PC-9 (cell line): Measurements from ENCODE around the gene TMEM131L. TPM values are rescaled to one million over a fixed set of nuclear protein-coding genes. Genes with fewer than 3 reads are reported as not detected.

Source experiments
- BruUV-seq: library from RNA; stranded (reverse); fragments of 400-500 nt; replicated peaks from 2 replicates; lab custom pipeline; 2021; lab: Mats Ljungman, UMichigan
- CTCF ChIA-PET: fragments of 300-600 bp; sonication (Branson Sonifier 250); formaldehyde crosslinking; loops from one replicate; lab custom pipeline; 2022; ENCODE audit warnings: antibody characterized with exemption; lab: Charles Lee
- POLR2A ChIA-PET: fragments of 300-600 bp; sonication (Branson Sonifier 250); formaldehyde crosslinking; loops from one replicate; lab custom pipeline; 2022; ENCODE audit warnings: antibody characterized with exemption; ENCODE audit not compliant: unreplicated experiment; lab: Charles Lee
- DNase-seq, 2 experiments: peaks; one replicate each; pipeline versions ENCODE4 v3.0.0 to v3.0.0-alpha.2; 2015 to 2022; ENCODE audit warnings: mixed read lengths in 1 of 2
- H2AFZ ChIP-seq: fragments of 200-600 bp; sonication (generic); 2 replicates; pipeline ENCODE4 v1.8.1; 2017; ENCODE audit warnings: antibody characterized with exemption
- H3F3A ChIP-seq: fragments of 200-600 bp; sonication (generic); 2 replicates; pipeline ENCODE4 v1.8.1; 2017; ENCODE audit warnings: antibody characterized with exemption, mild to moderate bottlenecking, low read depth; ENCODE audit not compliant: insufficient read depth
- H3K27ac ChIP-seq: fragments of 200-600 bp; sonication (generic); 2 replicates; pipeline ENCODE4 v1.6.1; 2016; ENCODE audit warnings: mixed run types
- H3K27me3 ChIP-seq: fragments of 200-600 bp; sonication (generic); 2 replicates; pipeline ENCODE4 v1.6.1; 2016; ENCODE audit warnings: low read depth, mixed run types; ENCODE audit not compliant: insufficient read depth
- H3K36me3 ChIP-seq: fragments of 200-600 bp; sonication (generic); 2 replicates; pipeline ENCODE4 v1.6.1; 2016; ENCODE audit warnings: low read depth, mixed run types
- H3K4me1 ChIP-seq: fragments of 200-600 bp; sonication (generic); replicated peaks from 2 replicates; pipeline ENCODE4 v1.6.1; 2016; ENCODE audit warnings: mixed run types; ENCODE audit not compliant: insufficient read depth
- H3K4me2 ChIP-seq: fragments of 200-600 bp; sonication (generic); 2 replicates; pipeline ENCODE4 v1.6.1; 2017; ENCODE audit warnings: mixed run types
- H3K4me3 ChIP-seq: fragments of 200-600 bp; sonication (generic); 2 replicates; pipeline ENCODE4 v1.6.1; 2016; ENCODE audit warnings: mixed run types
- H3K79me2 ChIP-seq: fragments of 200-600 bp; sonication (generic); 2 replicates; pipeline ENCODE4 v1.6.1; 2017; ENCODE audit warnings: low read depth, mixed run types
- H3K9me2 ChIP-seq: fragments of 200-600 bp; sonication (generic); 2 replicates; pipeline ENCODE4 v1.8.1; 2017; ENCODE audit warnings: mild to moderate bottlenecking; ENCODE audit not compliant: insufficient read depth
- H3K9me3 ChIP-seq: fragments of 200-600 bp; sonication (generic); 2 replicates; pipeline ENCODE4 v1.8.1; 2016; ENCODE audit warnings: low read depth; ENCODE audit not compliant: insufficient read depth
- H4K20me1 ChIP-seq: fragments of 200-600 bp; sonication (generic); 2 replicates; pipeline ENCODE4 v1.8.1; 2017; ENCODE audit not compliant: insufficient read depth
- EZH2 ChIP-seq: fragments of 200-600 bp; sonication (generic); IDR thresholded peaks from 2 replicates; pipeline ENCODE4 v1.8.0; 2017; ENCODE audit warnings: antibody characterized with exemption, low read depth
- intact Hi-C: fragments of 100-400 bp; cut with micrococcal nuclease; formaldehyde crosslinking; loops from one replicate; pipeline ENCODE4 v1.10.0; 2022; ENCODE audit not compliant: unreplicated experiment
- total RNA-seq: library from RNA; stranded (reverse); gene quantifications from 2 replicates; pipeline ENCODE4 v1.2.3, GENCODE V29; 2021
- TF ChIP-seq, protein P1 (sequence below): fragments of 200-600 bp; sonication (generic); conservative IDR thresholded peaks from 2 replicates; pipeline ENCODE4 v1.6.1; 2017; ENCODE audit warnings: mixed run types, antibody characterized with exemption, mild to moderate bottlenecking, moderate library complexity

The TMEM131L gene
- total RNA-seq, 1 experiment from 2014 or later = 3.8 TPM

DNA sequence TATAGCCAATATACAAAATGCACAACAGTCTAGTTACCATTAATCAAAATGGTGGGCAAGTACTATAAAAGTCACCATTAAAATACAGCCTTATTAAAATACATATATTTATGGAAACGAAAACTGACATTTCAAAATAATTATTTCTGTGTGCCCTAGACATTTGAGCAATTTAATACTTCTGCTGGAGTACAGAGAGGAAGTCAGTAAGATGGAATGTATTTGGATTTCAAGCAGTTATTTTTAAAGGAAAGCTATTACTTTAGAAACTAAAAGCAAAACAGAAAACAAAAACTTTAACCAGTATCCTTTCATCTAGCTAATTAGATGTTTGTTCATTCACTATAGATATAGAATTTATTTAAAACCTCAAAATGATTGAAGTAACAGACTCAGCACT lies 180.1 kb downstream of the TMEM131L start:
- Histone ChIP-seq H3K9me3 (no peaks in the 10 kb centered on the region), H3K4me2 (no peak overlapping the region), H3K27ac (no peak overlapping the region), H3F3A (no peaks in the 10 kb centered on the region), H3K27me3 (no peaks in the 10 kb centered on the region), H3K36me3 (no peaks in the 10 kb centered on the region), H3K4me3 (no peak overlapping the region), H3K79me2 (no peaks in the 10 kb centered on the region), H2AFZ (no peak overlapping the region), H3K9me2 (no peaks in the 10 kb centered on the region), H3K4me1 (peaks cover 2% of the 10 kb centered on the region), H4K20me1 (no peaks in the 10 kb centered on the region)
- TF ChIP-seq, protein P1, sequence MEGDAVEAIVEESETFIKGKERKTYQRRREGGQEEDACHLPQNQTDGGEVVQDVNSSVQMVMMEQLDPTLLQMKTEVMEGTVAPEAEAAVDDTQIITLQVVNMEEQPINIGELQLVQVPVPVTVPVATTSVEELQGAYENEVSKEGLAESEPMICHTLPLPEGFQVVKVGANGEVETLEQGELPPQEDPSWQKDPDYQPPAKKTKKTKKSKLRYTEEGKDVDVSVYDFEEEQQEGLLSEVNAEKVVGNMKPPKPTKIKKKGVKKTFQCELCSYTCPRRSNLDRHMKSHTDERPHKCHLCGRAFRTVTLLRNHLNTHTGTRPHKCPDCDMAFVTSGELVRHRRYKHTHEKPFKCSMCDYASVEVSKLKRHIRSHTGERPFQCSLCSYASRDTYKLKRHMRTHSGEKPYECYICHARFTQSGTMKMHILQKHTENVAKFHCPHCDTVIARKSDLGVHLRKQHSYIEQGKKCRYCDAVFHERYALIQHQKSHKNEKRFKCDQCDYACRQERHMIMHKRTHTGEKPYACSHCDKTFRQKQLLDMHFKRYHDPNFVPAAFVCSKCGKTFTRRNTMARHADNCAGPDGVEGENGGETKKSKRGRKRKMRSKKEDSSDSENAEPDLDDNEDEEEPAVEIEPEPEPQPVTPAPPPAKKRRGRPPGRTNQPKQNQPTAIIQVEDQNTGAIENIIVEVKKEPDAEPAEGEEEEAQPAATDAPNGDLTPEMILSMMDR = no peak
- TF ChIP-seq EZH2 = no peak
- no TSS peak for BruUV-seq
- intact Hi-C loops = loop anchor here (5.0 to 10.0 kb wide), 3 partner anchors 301 to 801 kb away; partner anchors contain the start of gene MND1
- DNase-seq = no peak
- POLR2A ChIA-PET = no interaction called here
- CTCF ChIA-PET = no interaction called here

DNA sequence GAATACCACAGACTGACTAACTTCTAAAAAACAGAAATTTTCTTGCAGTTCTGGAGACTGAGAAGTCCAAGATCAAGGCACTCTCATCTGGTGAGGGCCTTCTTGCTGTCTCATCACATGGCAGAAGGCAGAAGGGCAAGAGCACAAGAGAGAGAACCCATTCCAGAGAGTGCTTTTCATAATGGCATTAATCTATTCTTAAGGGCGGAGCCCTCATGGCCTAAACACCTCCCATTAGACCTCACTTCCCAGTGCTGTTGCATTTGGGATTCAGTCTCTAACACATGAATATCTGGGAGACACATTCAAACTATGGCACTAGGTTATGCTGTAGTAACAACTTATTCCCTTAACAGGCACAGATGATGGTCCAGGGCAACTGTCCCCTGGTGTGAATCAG lies 180.8 kb downstream of the TMEM131L start:
- Histone ChIP-seq H3F3A (peaks cover 4% of the 10 kb centered on the region; the same call in 1 of the 2 replicates), H3K4me1 (peaks cover 9% of the 10 kb centered on the region), H3K9me2 (no peaks in the 10 kb centered on the region), H3K27me3 (no peaks in the 10 kb centered on the region), H2AFZ (no peak overlapping the region), H3K27ac (no peak overlapping the region), H4K20me1 (no peaks in the 10 kb centered on the region), H3K4me3 (no peak overlapping the region), H3K9me3 (no peaks in the 10 kb centered on the region), H3K4me2 (no peak overlapping the region), H3K36me3 (no peaks in the 10 kb centered on the region), H3K79me2 (no peaks in the 10 kb centered on the region)
- no TSS peak for BruUV-seq
- POLR2A ChIA-PET = no interaction called here
- CTCF ChIA-PET = no interaction called here
- DNase-seq = no peak
- TF ChIP-seq EZH2 = no peak
- TF ChIP-seq, protein P1 = no peak
- intact Hi-C loops = loop anchor here (5.0 to 10.0 kb wide), 3 partner anchors 302 to 802 kb away; partner anchors contain the start of gene MND1

DNA sequence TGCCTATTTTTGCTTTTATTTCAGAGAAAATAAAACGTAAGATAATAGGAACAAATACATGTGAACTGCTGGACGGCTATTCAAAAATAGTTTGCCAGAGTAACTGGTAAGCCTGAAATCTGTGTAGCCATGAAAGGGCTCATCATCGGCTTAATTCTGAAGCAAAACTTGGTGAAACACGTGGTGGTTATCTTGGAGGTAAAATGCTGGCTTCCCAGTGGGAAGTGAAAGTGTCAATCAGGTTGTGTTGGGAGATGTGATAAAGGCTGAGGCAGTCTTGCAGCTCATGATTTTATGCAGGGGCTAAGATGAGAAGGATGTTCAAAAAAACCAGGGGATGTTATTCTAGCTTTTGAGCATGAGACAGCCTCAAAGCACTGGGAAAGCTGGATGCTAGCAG lies 181.8 kb downstream of the TMEM131L start:
- CTCF ChIA-PET = no interaction called here

More for the DNA sequence above, 181.8 kb downstream of the TMEM131L start:
- no TSS peak for BruUV-seq
- intact Hi-C loops = loop anchor here (5.0 to 10.0 kb wide), 3 partner anchors 303 to 803 kb away; partner anchors contain the start of gene MND1
- TF ChIP-seq, protein P1 = no peak
- no peak for TF ChIP-seq EZH2
- no peaks in the 10 kb centered on the region for H3K36me3 ChIP-seq
- DNase-seq = no peak
- peaks cover 19% of the 10 kb centered on the region for H3K4me1 ChIP-seq
- no peak overlapping the region for H2AFZ ChIP-seq
- H3K4me2 ChIP-seq = no peak overlapping the region
- H3F3A ChIP-seq = peaks cover 5% of the 10 kb centered on the region; the same call in 1 of the 2 replicates
- H3K27ac ChIP-seq = no peak overlapping the region
- H3K9me3 ChIP-seq = no peaks in the 10 kb centered on the region
- no peaks in the 10 kb centered on the region for H3K27me3 ChIP-seq
- H3K4me3 ChIP-seq = no peak overlapping the region
- no peaks in the 10 kb centered on the region for H3K9me2 ChIP-seq
- POLR2A ChIA-PET = no interaction called here
- no peaks in the 10 kb centered on the region for H3K79me2 ChIP-seq
- H4K20me1 ChIP-seq = no peaks in the 10 kb centered on the region
